Thoracic aorta (tissue), 2 donors: Measurements from ENCODE around the gene GNA12. TPM values are rescaled to one million over a fixed set of nuclear protein-coding genes. Genes with fewer than 3 reads are reported as not detected.

ENCODE experiments used
- ATAC-seq: fragments of 150-250 bp; one replicate; pipeline ENCODE4 v1.8.0; 2017; ENCODE audit warnings: low read depth; ENCODE audit not compliant: insufficient number of reproducible peaks, low FRiP score
- DNase-seq: peaks from one replicate; pipeline ENCODE4 v3.0.0-alpha.2; 2020; ENCODE audit warnings: low spot score
- H3K27ac ChIP-seq, 2 donors: fragments of 200-600 bp; sonication (generic); 1 replicate in 1 of 2; 2 replicates in 1 of 2; pipeline ENCODE4 v1.5.1; 2016; ENCODE audit warnings: mild to moderate bottlenecking in 2 of 2, moderate library complexity in 2 of 2
- H3K27me3 ChIP-seq: fragments of 200-600 bp; sonication (generic); replicated peaks from 2 replicates; pipeline ENCODE4 v1.6.0; 2016; ENCODE audit warnings: mild to moderate bottlenecking; ENCODE audit not compliant: insufficient read depth
- H3K36me3 ChIP-seq: fragments of 200-600 bp; sonication (generic); one replicate; pipeline ENCODE4 v1.5.1; 2016
- H3K4me1 ChIP-seq, 2 donors: fragments of 200-600 bp; sonication (generic); 1 replicate in 1 of 2; 2 replicates in 1 of 2; pipeline versions ENCODE4 v1.5.1 to v1.6.0; 2016; ENCODE audit warnings: low read depth in 2 of 2, mild to moderate bottlenecking in 1 of 2; ENCODE audit not compliant: control insufficient read depth in 1 of 2
- H3K4me3 ChIP-seq: fragments of 200-600 bp; sonication (generic); 2 replicates; pipeline ENCODE4 v1.5.1; 2016; ENCODE audit warnings: mild to moderate bottlenecking
- H3K9me3 ChIP-seq: fragments of 200-600 bp; sonication (generic); 2 replicates; pipeline ENCODE4 v1.5.1; 2016
- total RNA-seq, 2 donors: library from RNA; depleted of rRNA; stranded (reverse); fragments of >200 nt; gene quantifications; one replicate each; pipeline versions ENCODE4 v1.1.0 to v1.2.3, GENCODE V29; 2016
- TF ChIP-seq, protein P1 (sequence below): fragments of 200-600 bp; sonication (generic); IDR thresholded peaks from one replicate; pipeline ENCODE4 v1.5.1; 2019; ENCODE audit warnings: antibody characterized with exemption

Gene GNA12
- total RNA-seq, 2 donors from 2014 or later = 27.6 to 48.8 TPM

DNA sequence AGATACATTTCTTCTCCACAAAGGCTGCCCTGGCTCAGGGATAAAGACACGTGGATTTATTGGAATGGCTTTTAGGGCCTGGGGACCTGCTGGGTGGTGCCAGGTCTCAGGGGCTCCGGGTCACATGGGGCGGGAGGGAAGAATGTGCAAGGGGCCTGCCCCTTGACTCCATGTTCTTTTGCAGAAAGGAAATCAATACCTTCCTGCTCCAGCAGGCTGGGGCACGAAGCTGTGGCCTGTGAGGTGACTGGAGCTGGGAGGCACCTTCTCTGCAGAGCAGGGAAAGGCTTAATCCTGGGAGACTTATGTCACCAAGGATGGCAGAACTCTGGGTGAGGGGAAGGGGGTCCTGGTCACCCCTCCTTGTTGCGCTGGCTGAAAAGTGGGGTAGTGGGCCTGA is 42.3 kb upstream of the GNA12 start:
- H3K4me1 ChIP-seq = no peaks in the 10 kb centered on the region
- H3K27ac ChIP-seq = no peak overlapping the region
- no peaks in the 10 kb centered on the region for H3K27me3 ChIP-seq
- TF ChIP-seq, protein P1, sequence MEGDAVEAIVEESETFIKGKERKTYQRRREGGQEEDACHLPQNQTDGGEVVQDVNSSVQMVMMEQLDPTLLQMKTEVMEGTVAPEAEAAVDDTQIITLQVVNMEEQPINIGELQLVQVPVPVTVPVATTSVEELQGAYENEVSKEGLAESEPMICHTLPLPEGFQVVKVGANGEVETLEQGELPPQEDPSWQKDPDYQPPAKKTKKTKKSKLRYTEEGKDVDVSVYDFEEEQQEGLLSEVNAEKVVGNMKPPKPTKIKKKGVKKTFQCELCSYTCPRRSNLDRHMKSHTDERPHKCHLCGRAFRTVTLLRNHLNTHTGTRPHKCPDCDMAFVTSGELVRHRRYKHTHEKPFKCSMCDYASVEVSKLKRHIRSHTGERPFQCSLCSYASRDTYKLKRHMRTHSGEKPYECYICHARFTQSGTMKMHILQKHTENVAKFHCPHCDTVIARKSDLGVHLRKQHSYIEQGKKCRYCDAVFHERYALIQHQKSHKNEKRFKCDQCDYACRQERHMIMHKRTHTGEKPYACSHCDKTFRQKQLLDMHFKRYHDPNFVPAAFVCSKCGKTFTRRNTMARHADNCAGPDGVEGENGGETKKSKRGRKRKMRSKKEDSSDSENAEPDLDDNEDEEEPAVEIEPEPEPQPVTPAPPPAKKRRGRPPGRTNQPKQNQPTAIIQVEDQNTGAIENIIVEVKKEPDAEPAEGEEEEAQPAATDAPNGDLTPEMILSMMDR = no peak
- no peaks in the 10 kb centered on the region for H3K9me3 ChIP-seq
- no peak overlapping the region for H3K4me3 ChIP-seq
- H3K36me3 ChIP-seq = no peaks in the 10 kb centered on the region
- no peak for ATAC-seq
- no peak for DNase-seq

- H3K27ac ChIP-seq = no peak overlapping the region
- ATAC-seq (no peak), DNase-seq (no peak)
- TF ChIP-seq, protein P1 = no peak
- no peaks in the 10 kb centered on the region for H3K4me1 ChIP-seq
- H3K4me3 ChIP-seq = no peak overlapping the region
- H3K9me3 ChIP-seq = no peaks in the 10 kb centered on the region
- no peaks in the 10 kb centered on the region for H3K36me3 ChIP-seq
- no peaks in the 10 kb centered on the region for H3K27me3 ChIP-seq
These were observed 40.1 kb upstream of the GNA12 start for GRCh38 chr7:2884161-2884560.

DNA sequence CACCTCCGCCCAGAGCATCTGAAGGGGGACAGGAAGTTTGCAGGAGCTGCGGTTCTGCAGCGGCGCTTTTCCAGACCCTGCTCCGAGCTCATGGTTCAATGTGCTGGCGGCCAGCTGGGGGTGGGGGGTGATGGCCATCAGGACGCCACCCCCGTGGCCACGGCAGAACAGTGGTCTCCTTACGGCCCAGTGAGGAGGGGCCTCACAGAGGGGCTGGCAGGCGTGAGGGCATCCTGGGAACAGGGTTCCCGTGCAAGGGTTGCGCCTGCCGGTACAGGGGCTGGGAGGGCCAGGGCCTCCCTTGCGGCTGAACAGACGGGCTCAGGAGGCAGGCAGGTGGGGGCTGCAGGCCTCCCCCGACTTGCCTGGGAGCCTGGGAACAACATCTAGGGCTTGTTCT is 39.0 kb upstream of the GNA12 start:
- H3K4me3 ChIP-seq = no peak overlapping the region
- no peaks in the 10 kb centered on the region for H3K36me3 ChIP-seq
- ATAC-seq (no peak), DNase-seq (no peak)
- H3K9me3 ChIP-seq = no peaks in the 10 kb centered on the region
- TF ChIP-seq, protein P1 = no peak
- H3K27me3 ChIP-seq = no peaks in the 10 kb centered on the region
- H3K27ac ChIP-seq = no peak overlapping the region
- no peaks in the 10 kb centered on the region for H3K4me1 ChIP-seq

- H3K36me3 ChIP-seq = no peaks in the 10 kb centered on the region
- ATAC-seq (no peak), DNase-seq (no peak)
- H3K4me1 ChIP-seq = no peaks in the 10 kb centered on the region
- no peak overlapping the region for H3K4me3 ChIP-seq
- no peaks in the 10 kb centered on the region for H3K27me3 ChIP-seq
- H3K27ac ChIP-seq = no peak overlapping the region
- H3K9me3 ChIP-seq = no peaks in the 10 kb centered on the region
- TF ChIP-seq, protein P1 = no peak
These were observed 38.0 kb upstream of the GNA12 start for GRCh38 chr7:2882111-2882510.

- no peak for ATAC-seq
- Histone ChIP-seq H3K27me3 (no peaks in the 10 kb centered on the region), H3K27ac (no peak overlapping the region), H3K36me3 (no peaks in the 10 kb centered on the region), H3K9me3 (no peaks in the 10 kb centered on the region), H3K4me3 (no peak overlapping the region), H3K4me1 (no peaks in the 10 kb centered on the region)
- TF ChIP-seq, protein P1 = no peak
- no peak for DNase-seq
These were observed 36.9 kb upstream of the GNA12 start for GRCh38 chr7:2880874-2881533.
